Fibroblast of lung (primary cell): ENCODE measurements around the gene CHP2. TPM values are rescaled to one million over a fixed set of nuclear protein-coding genes. Genes with fewer than 3 reads are reported as not detected.

Experiments used
- DNase-seq, 2 donors: peaks; one replicate each; pipeline versions ENCODE4 v3.0.0 to v3.0.0-alpha.2; 2010; ENCODE audit warnings: low read depth in 2 of 2
- H2AFZ ChIP-seq: 2 replicates; pipeline ENCODE4 v1.5.1; 2012; ENCODE audit warnings: low read length, control low read depth, inconsistent platforms
- H3K27ac ChIP-seq: 2 replicates; pipeline ENCODE4 v1.5.1; 2011; ENCODE audit warnings: low read length, control low read depth; ENCODE audit not compliant: insufficient read depth
- H3K27me3 ChIP-seq: 2 replicates; pipeline ENCODE4 v1.5.1; 2011; ENCODE audit warnings: mild to moderate bottlenecking, low read length; ENCODE audit not compliant: control insufficient read depth, insufficient read depth
- H3K36me3 ChIP-seq: 2 replicates; pipeline ENCODE4 v1.5.1; 2011; ENCODE audit warnings: low read length; ENCODE audit not compliant: control insufficient read depth, insufficient read depth
- H3K4me1 ChIP-seq: 2 replicates; pipeline ENCODE4 v1.5.1; 2011; ENCODE audit warnings: low read length; ENCODE audit not compliant: control insufficient read depth, insufficient read depth; ENCODE audit errors: extremely low read depth
- H3K4me2 ChIP-seq: 2 replicates; pipeline ENCODE4 v1.5.1; 2011; ENCODE audit warnings: low read length, control low read depth; ENCODE audit not compliant: insufficient read depth; ENCODE audit errors: extremely low read depth
- H3K4me3 ChIP-seq, 4 experiments: fragments of 200-600 bp in 1 of 4; sonication (generic) in 1 of 4; replicated peaks in 1 of 4; 2 replicates each; pipeline ENCODE4 v1.5.1; 2011 to 2016; ENCODE audit warnings: low read length in 4 of 4, low read depth in 3 of 4, mild to moderate bottlenecking in 3 of 4, control low read depth in 2 of 4, inconsistent platforms in 1 of 4, mixed read lengths in 1 of 4; ENCODE audit not compliant: insufficient read depth in 1 of 4; ENCODE audit errors: control extremely low read depth in 1 of 4
- H3K79me2 ChIP-seq: 2 replicates; pipeline ENCODE4 v1.5.1; 2012; ENCODE audit warnings: mild to moderate bottlenecking, low read length, inconsistent platforms; ENCODE audit not compliant: control insufficient read depth, insufficient read depth
- H3K9ac ChIP-seq: 2 replicates; pipeline ENCODE4 v1.5.1; 2011; ENCODE audit warnings: mild to moderate bottlenecking, low read length, control low read depth; ENCODE audit not compliant: insufficient read depth
- H3K9me3 ChIP-seq: 2 replicates; pipeline ENCODE4 v1.5.1; 2012; ENCODE audit warnings: low read depth, low read length; ENCODE audit not compliant: control insufficient read depth, insufficient read depth
- H4K20me1 ChIP-seq: 2 replicates; pipeline ENCODE4 v1.5.1; 2011; ENCODE audit warnings: low read length; ENCODE audit not compliant: control insufficient read depth, insufficient read depth; ENCODE audit errors: extremely low read depth
- CTCF ChIP-seq, 2 donors: IDR thresholded peaks in 1 of 2; conservative IDR thresholded peaks in 1 of 2; 1 replicate in 1 of 2; 2 replicates in 1 of 2; pipeline ENCODE4 v1.5.1; 2011 to 2012; ENCODE audit warnings: low read length in 2 of 2, control low read depth in 1 of 2, inconsistent platforms in 1 of 2, low read depth in 1 of 2, mild to moderate bottlenecking in 1 of 2
- EZH2 ChIP-seq: IDR thresholded peaks from 2 replicates; pipeline ENCODE4 v1.5.1; 2012; ENCODE audit warnings: low read length, control low read depth, mild to moderate bottlenecking; ENCODE audit errors: missing control alignments
- polyA minus RNA-seq: library from RNA; depleted of rRNA, polyadenylated mRNA; stranded (reverse); fragments of >200 nt; gene quantifications from 2 replicates; pipeline ENCODE4 v1.2.3, GENCODE V29; 2011; ENCODE audit warnings: low replicate concordance
- polyA plus RNA-seq, 2 donors: library from polyadenylated mRNA; depleted of rRNA in 1 of 2; stranded (reverse) in 1 of 2; unstranded in 1 of 2; fragments of >200 nt; gene quantifications; 2 replicates each; pipeline ENCODE4 v1.2.1, GENCODE V29; 2011 to 2012; ENCODE audit warnings: missing spikeins in 1 of 2
- total RNA-seq: library from RNA; depleted of rRNA; stranded (reverse); fragments of >200 nt; gene quantifications from 2 replicates; pipeline ENCODE4 v1.2.1, GENCODE V29; 2014

Gene CHP2
- total RNA-seq: not detected in 2 replicates
- not detected in 2 replicates for polyA plus RNA-seq
- not detected in 2 replicates for polyA plus RNA-seq (2012)
- polyA minus RNA-seq: not detected in 2 replicates

- no peak within 1 kb of the TSS for H3K4me2 ChIP-seq
These were observed at the start of gene CHP2 for GRCh38 chr16:23754594-23755483. Gene CHP2 (plus strand): TSS chr16:23755026. CDS start chr16:23755050, 24 bp downstream.

DNA sequence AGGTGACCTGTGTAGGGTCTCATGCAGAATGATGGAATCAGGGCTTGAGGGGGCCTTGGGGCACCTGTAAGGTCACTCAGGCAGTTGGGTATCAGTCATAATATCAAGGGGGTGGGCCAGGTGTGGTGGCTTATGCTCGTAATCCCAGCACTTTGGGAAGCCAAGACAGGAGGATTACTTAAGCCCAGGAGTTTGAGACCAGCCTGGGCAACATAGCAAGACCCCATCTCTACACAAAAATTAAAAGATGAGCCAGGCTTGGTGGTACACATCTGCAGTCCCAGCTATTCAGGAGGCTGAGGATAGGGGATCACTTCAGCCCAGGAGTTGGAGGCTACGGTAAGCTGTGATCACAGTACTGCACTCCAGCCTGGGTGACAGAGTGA is 49.3 kb upstream of the CHP2 start:
- no peak for TF ChIP-seq EZH2
- no peak for TF ChIP-seq CTCF (conservative IDR thresholded peaks at IDR 0.05 in 1 of 2, IDR thresholded peaks at IDR 0.05 in 1 of 2; ENCODE audit: low read depth in 1 of 2, low read length in 2 of 2)
- Histone ChIP-seq H3K27ac (no peak overlapping the region), H4K20me1 (no peaks in the 10 kb centered on the region), H3K9me3 (no peaks in the 10 kb centered on the region), H2AFZ (no peak overlapping the region), H3K4me3 (no peak overlapping the region), H3K36me3 (no peaks in the 10 kb centered on the region), H3K79me2 (no peaks in the 10 kb centered on the region), H3K9ac (no peak overlapping the region), H3K4me1 (no peaks in the 10 kb centered on the region), H3K27me3 (peaks cover 7% of the 10 kb centered on the region), H3K4me2 (no peak overlapping the region)
- DNase-seq: no peak

More at GRCh38 chr16:23754594-23755483, at the start of gene CHP2:
- Histone ChIP-seq H3K27ac (no peak within 1 kb of the TSS), H4K20me1 (no peaks in the 10 kb centered on the region), H3K36me3 (no peaks in the 10 kb centered on the region), H3K4me3 (no peak within 1 kb of the TSS), H3K27me3 (no peaks in the 10 kb centered on the region), H3K4me1 (no peaks in the 10 kb centered on the region), H2AFZ (no peak within 1 kb of the TSS), H3K9me3 (no peaks in the 10 kb centered on the region), H3K9ac (no peak within 1 kb of the TSS), H3K79me2 (no peaks in the 10 kb centered on the region)
- TF ChIP-seq EZH2: no peak
- no peak for TF ChIP-seq CTCF (conservative IDR thresholded peaks at IDR 0.05 in 1 of 2, IDR thresholded peaks at IDR 0.05 in 1 of 2; ENCODE audit: low read depth in 1 of 2, low read length in 2 of 2)
- no peak for DNase-seq

DNA sequence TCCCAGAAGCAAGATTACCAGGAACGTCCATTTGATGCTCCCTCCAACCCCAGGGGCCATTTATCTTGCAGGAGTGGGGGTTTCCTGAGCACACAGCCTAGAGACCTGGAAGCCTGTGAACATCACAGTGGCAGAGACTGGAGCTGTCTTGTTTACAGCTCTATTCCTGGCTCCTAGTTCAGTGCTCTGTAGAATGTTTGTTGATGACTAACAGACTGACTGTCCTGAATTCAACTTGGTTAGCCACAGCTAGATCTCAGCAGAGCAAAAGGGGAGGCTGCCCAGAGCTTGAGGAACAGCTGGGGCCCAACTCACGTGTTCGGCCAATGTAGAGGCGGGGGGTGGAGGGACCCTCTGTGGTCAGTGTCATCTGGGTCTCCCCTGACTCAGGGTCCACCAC is 48.4 kb upstream of the CHP2 start:
- Histone ChIP-seq H3K9me3 (no peaks in the 10 kb centered on the region), H3K4me3 (no peak overlapping the region), H3K9ac (no peak overlapping the region), H3K4me1 (no peaks in the 10 kb centered on the region), H3K27ac (no peak overlapping the region), H3K4me2 (no peak overlapping the region), H4K20me1 (no peaks in the 10 kb centered on the region), H3K79me2 (no peaks in the 10 kb centered on the region), H2AFZ (no peak overlapping the region), H3K36me3 (no peaks in the 10 kb centered on the region), H3K27me3 (peaks cover 7% of the 10 kb centered on the region)
- TF ChIP-seq CTCF (conservative IDR thresholded peaks at IDR 0.05 in 1 of 2, IDR thresholded peaks at IDR 0.05 in 1 of 2; ENCODE audit: low read depth in 1 of 2, low read length in 2 of 2) (no peak), EZH2 (no peak)
- DNase-seq: no peak
